Transverse colon (tissue), 4 donors: ENCODE measurements around the gene FBXL13.

ENCODE experiments used
- POLR2A ChIP-seq: fragments of 450-650 bp; IDR thresholded peaks from one replicate; pipeline ENCODE4 v1.6.1; 2016; ENCODE audit warnings: antibody characterized with exemption, mild to moderate bottlenecking, moderate library complexity
- POLR2AphosphoS5 ChIP-seq, 3 donors: sonication (generic); formaldehyde crosslinking; IDR thresholded peaks; one replicate each; pipeline ENCODE4 v1.6.1; 2016; ENCODE audit warnings: antibody characterized with exemption in 3 of 3
- TF ChIP-seq, protein P1 (sequence below), 5 experiments: fragments of 200-600 bp in 3 of 5; fragments of 450-650 bp in 2 of 5; sonication (generic) in 3 of 5; IDR thresholded peaks; 1 replicate in 2 of 5; 2 replicates in 3 of 5; pipeline ENCODE4 v1.5.1; 2016 to 2017; ENCODE audit warnings: antibody characterized with exemption in 5 of 5, inconsistent platforms in 3 of 5, mild to moderate bottlenecking in 2 of 5, moderate library complexity in 1 of 5

GRCh38 chr7:102866535-102867215 lies 207.9 kb downstream of the FBXL13 start:
- TF ChIP-seq, protein P1, sequence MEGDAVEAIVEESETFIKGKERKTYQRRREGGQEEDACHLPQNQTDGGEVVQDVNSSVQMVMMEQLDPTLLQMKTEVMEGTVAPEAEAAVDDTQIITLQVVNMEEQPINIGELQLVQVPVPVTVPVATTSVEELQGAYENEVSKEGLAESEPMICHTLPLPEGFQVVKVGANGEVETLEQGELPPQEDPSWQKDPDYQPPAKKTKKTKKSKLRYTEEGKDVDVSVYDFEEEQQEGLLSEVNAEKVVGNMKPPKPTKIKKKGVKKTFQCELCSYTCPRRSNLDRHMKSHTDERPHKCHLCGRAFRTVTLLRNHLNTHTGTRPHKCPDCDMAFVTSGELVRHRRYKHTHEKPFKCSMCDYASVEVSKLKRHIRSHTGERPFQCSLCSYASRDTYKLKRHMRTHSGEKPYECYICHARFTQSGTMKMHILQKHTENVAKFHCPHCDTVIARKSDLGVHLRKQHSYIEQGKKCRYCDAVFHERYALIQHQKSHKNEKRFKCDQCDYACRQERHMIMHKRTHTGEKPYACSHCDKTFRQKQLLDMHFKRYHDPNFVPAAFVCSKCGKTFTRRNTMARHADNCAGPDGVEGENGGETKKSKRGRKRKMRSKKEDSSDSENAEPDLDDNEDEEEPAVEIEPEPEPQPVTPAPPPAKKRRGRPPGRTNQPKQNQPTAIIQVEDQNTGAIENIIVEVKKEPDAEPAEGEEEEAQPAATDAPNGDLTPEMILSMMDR (IDR thresholded peaks at IDR 0.05), result no peak
- no peak for TF ChIP-seq POLR2AphosphoS5 (IDR thresholded peaks at IDR 0.05)
- no peak for TF ChIP-seq POLR2A
